ENCODE data around the gene CYRIA.
A peak's percentile ranks its signal among the peaks of the same experiment; 100 is the strongest.

Gene CYRIA

GRCh38 chr2:16665748-16666448, at the start of gene CYRIA:
CYRIA (minus strand) TSS chr2:16665834; CDS start chr2:16588119, 77,715 bp downstream.
- peak; percentile 25 for DNase-seq

- DNase-seq, result no peak
Observed at GRCh38 chr2:16713011-16713423, 47.4 kb upstream of the CYRIA start.

GRCh38 chr2:16709769-16710168, 44.1 kb upstream of the CYRIA start:
- DNase-seq, result no peak

GRCh38 chr2:16708173-16708572, 42.5 kb upstream of the CYRIA start:
- DNase-seq, result no peak

GRCh38 chr2:16707014-16707623, 41.5 kb upstream of the CYRIA start:
- no peak for DNase-seq

GRCh38 chr2:16700551-16701259, 35.1 kb upstream of the CYRIA start:
- no peak for DNase-seq

GRCh38 chr2:16693854-16694253, 28.2 kb upstream of the CYRIA start:
- no peak for DNase-seq

- no peak for DNase-seq
Observed at GRCh38 chr2:16691261-16691660, 25.6 kb upstream of the CYRIA start.

GRCh38 chr2:16687955-16688354, 22.3 kb upstream of the CYRIA start:
- DNase-seq, result no peak

GRCh38 chr2:16687222-16687621, 21.6 kb upstream of the CYRIA start:
- no peak for DNase-seq

GRCh38 chr2:16686641-16687040, 21.0 kb upstream of the CYRIA start:
- DNase-seq, result no peak

GRCh38 chr2:16685340-16685715, 19.7 kb upstream of the CYRIA start:
- no peak for DNase-seq

- no peak for DNase-seq
Observed at GRCh38 chr2:16684676-16685339, 19.2 kb upstream of the CYRIA start.

GRCh38 chr2:16683576-16683975, 17.9 kb upstream of the CYRIA start:
- no peak for DNase-seq

- DNase-seq, result no peak
Observed at GRCh38 chr2:16682431-16683118, 16.9 kb upstream of the CYRIA start.

- DNase-seq, result no peak
Observed at GRCh38 chr2:16680781-16681180, 15.1 kb upstream of the CYRIA start.

GRCh38 chr2:16680304-16680703, 14.7 kb upstream of the CYRIA start:
- no peak for DNase-seq

GRCh38 chr2:16678964-16679363, 13.3 kb upstream of the CYRIA start:
- DNase-seq, result no peak

GRCh38 chr2:16677875-16678274, 12.2 kb upstream of the CYRIA start:
- no peak for DNase-seq

GRCh38 chr2:16675781-16676180, 10.1 kb upstream of the CYRIA start:
- no peak for DNase-seq

- DNase-seq, result no peak
Observed at GRCh38 chr2:16674154-16674553, 8.5 kb upstream of the CYRIA start.

- no peak for DNase-seq
Observed at GRCh38 chr2:16671760-16672159, 6.1 kb upstream of the CYRIA start.

GRCh38 chr2:16669388-16669787, 3.8 kb upstream of the CYRIA start:
- no peak for DNase-seq
